Keratinocyte (primary cell): ENCODE results near the gene ESX1. TPM values are rescaled to one million over a fixed set of nuclear protein-coding genes. Genes with fewer than 3 reads are reported as not detected.

ENCODE experiments used
- DNase-seq: peaks from one replicate; pipeline ENCODE4 v3.0.0-alpha.2; 2011; ENCODE audit warnings: low read depth, missing footprints, low spot score
- FAIRE-seq: peaks from 2 replicates; lab custom pipeline; 2011; peaks lifted over from hg19 to GRCh38; lab: Jason Lieb, UNC
- H2AFZ ChIP-seq: 2 replicates; pipeline ENCODE4 v1.6.0; 2012; ENCODE audit warnings: low read length, control low read depth, inconsistent platforms; ENCODE audit not compliant: control insufficient read depth
- H3K27ac ChIP-seq: 2 replicates; pipeline ENCODE4 v1.5.1; 2011; ENCODE audit warnings: low read length; ENCODE audit not compliant: control insufficient read depth, insufficient read depth
- H3K27me3 ChIP-seq: 3 replicates; pipeline ENCODE4 v1.6.0; 2011; ENCODE audit warnings: low read length; ENCODE audit not compliant: control insufficient read depth, insufficient read depth; ENCODE audit errors: extremely low read depth
- H3K36me3 ChIP-seq, 2 experiments: 2 replicates in 1 of 2; 3 replicates in 1 of 2; pipeline ENCODE4 v1.5.1; 2011; ENCODE audit warnings: low read length in 2 of 2, mild to moderate bottlenecking in 1 of 2; ENCODE audit not compliant: control insufficient read depth in 2 of 2, insufficient read depth in 2 of 2; ENCODE audit errors: extremely low read depth in 1 of 2
- H3K4me1 ChIP-seq: 3 replicates; pipeline ENCODE4 v1.5.1; 2011; ENCODE audit warnings: low read length; ENCODE audit not compliant: control insufficient read depth, insufficient read depth; ENCODE audit errors: extremely low read depth
- H3K4me2 ChIP-seq: 3 replicates; pipeline ENCODE4 v1.6.0; 2011; ENCODE audit warnings: low read depth, low read length; ENCODE audit not compliant: control insufficient read depth, insufficient read depth; ENCODE audit errors: extremely low read depth
- H3K4me3 ChIP-seq, 3 experiments: fragments of 200-600 bp in 1 of 3; sonication (generic) in 1 of 3; 2 replicates in 2 of 3; 3 replicates in 1 of 3; pipeline ENCODE4 v1.5.1; 2011 to 2016; ENCODE audit warnings: low read length in 3 of 3, mild to moderate bottlenecking in 3 of 3, control low read depth in 2 of 3, inconsistent platforms in 1 of 3, low read depth in 1 of 3, mixed read lengths in 1 of 3, mixed run types in 1 of 3, moderate library complexity in 1 of 3; ENCODE audit not compliant: control insufficient read depth in 2 of 3, insufficient read depth in 2 of 3; ENCODE audit errors: extremely low read depth in 1 of 3
- H3K79me2 ChIP-seq: 2 replicates; pipeline ENCODE4 v1.6.0; 2012; ENCODE audit warnings: low read length; ENCODE audit not compliant: control insufficient read depth, insufficient read depth
- H3K9ac ChIP-seq: 3 replicates; pipeline ENCODE4 v1.6.0; 2011; ENCODE audit warnings: low read length; ENCODE audit not compliant: control insufficient read depth, insufficient read depth; ENCODE audit errors: extremely low read depth
- H3K9me1 ChIP-seq: 3 replicates; pipeline ENCODE4 v1.6.0; 2011; ENCODE audit warnings: low read length; ENCODE audit not compliant: control insufficient read depth, insufficient read depth; ENCODE audit errors: extremely low read depth
- H3K9me3 ChIP-seq: 2 replicates; pipeline ENCODE4 v1.5.1; 2012; ENCODE audit warnings: low read depth, low read length; ENCODE audit not compliant: control insufficient read depth
- H4K20me1 ChIP-seq: 3 replicates; pipeline ENCODE4 v1.6.0; 2011; ENCODE audit warnings: low read length; ENCODE audit not compliant: control insufficient read depth, insufficient read depth; ENCODE audit errors: extremely low read depth
- CTCF ChIP-seq, 3 experiments: IDR thresholded peaks in 1 of 3; conservative IDR thresholded peaks in 1 of 3; optimal IDR thresholded peaks in 1 of 3; 2 replicates in 2 of 3; 3 replicates in 1 of 3; pipeline versions ENCODE3 to v1.5.1; 2011; ENCODE audit warnings: low read length in 3 of 3, mild to moderate bottlenecking in 3 of 3, moderate library complexity in 2 of 3, control low read depth in 1 of 3, inconsistent platforms in 1 of 3; ENCODE audit not compliant: insufficient read depth in 2 of 3; ENCODE audit errors: extremely low read depth in 1 of 3
- EZH2 ChIP-seq: IDR thresholded peaks from one replicate; pipeline ENCODE4 v1.6.1; 2012; ENCODE audit warnings: inconsistent platforms, mild to moderate bottlenecking, low read length, moderate library complexity
- dilution Hi-C: fragments of 300-500 bp; cut with MboI; formaldehyde crosslinking; loops from one replicate; pipeline ENCODE4 v1.7.0; 2020; ENCODE audit warnings: low sequenced_read_pairs; ENCODE audit not compliant: extremely low pct_ligation_motif_present
- polyA plus RNA-seq, 5 experiments: library from polyadenylated mRNA; depleted of rRNA in 3 of 5; stranded (reverse) in 3 of 5; stranded (forward) in 1 of 5; unstranded in 1 of 5; fragments of >200 nt; gene quantifications; 1 replicate in 1 of 5; 2 replicates in 3 of 5; 3 replicates in 1 of 5; pipeline versions ENCODE4 v1.2.1 to v1.2.3, GENCODE V29; 2011 to 2012; ENCODE audit warnings: missing spikeins in 2 of 5, low read depth in 1 of 5, low replicate concordance in 1 of 5

The ESX1 gene
- polyA plus RNA-seq, 1 donor (not counting 4 experiments of a cell fraction or from before 2014, with no cell fraction given), result not detected

GRCh38 chrX:104205548-104205947 lies 49.2 kb downstream of the ESX1 start:
- Histone ChIP-seq H3K4me3 (no peak overlapping the region), H3K27me3 (no peaks in the 10 kb centered on the region), H3K36me3 (no peaks in the 10 kb centered on the region), H3K4me1 (no peaks in the 10 kb centered on the region), H3K27ac (no peak overlapping the region), H3K4me2 (no peak overlapping the region), H2AFZ (no peak overlapping the region), H3K9me1 (no peaks in the 10 kb centered on the region), H4K20me1 (no peaks in the 10 kb centered on the region), H3K9ac (no peak overlapping the region), H3K79me2 (no peaks in the 10 kb centered on the region), H3K9me3 (no peaks in the 10 kb centered on the region)
- dilution Hi-C loops, result no loop called here
- no peak for TF ChIP-seq EZH2
- TF ChIP-seq CTCF (optimal IDR thresholded peaks at IDR 0.05 in 1 of 3, IDR thresholded peaks at IDR 0.05 in 1 of 3, conservative IDR thresholded peaks at IDR 0.05 in 1 of 3; ENCODE audit: extremely low read depth in 1 of 3, insufficient read depth in 2 of 3, low read length in 3 of 3), result no peak
- FAIRE-seq (no peak), DNase-seq (no peak)

Other genes starting within 250 kb of the ESX1 start
- gene H2BW1, start 241.2 kb downstream of the ESX1 start, polyA plus RNA-seq, result not detected in 3 replicates
- gene H2BW2, start 215.0 kb downstream of the ESX1 start, polyA plus RNA-seq, result not detected in 3 replicates
- gene TMSB15C, start 178.7 kb downstream of the ESX1 start, polyA plus RNA-seq, result 0.86 to 1.5 TPM (median 1.2 TPM) in 3 replicates
- gene ZCCHC18, start 142.4 kb downstream of the ESX1 start, polyA plus RNA-seq, result 0.12 to 0.16 TPM in 2 of 3 replicates, not detected in the other
- 2.3 to 2.8 TPM (median 2.7 TPM) in 3 replicates for gene SLC25A53, start 97.9 kb downstream of the ESX1 start, polyA plus RNA-seq
- gene FAM199X, start 88.5 kb downstream of the ESX1 start, polyA plus RNA-seq, result 7.6 to 16.1 TPM (median 9.2 TPM) in 3 replicates